GM12878 (cell line): ENCODE results near the gene FBRSL1. TPM values are rescaled to one million over a fixed set of nuclear protein-coding genes. Genes with fewer than 3 reads are reported as not detected.

Source experiments
- ATAC-seq: fragments of 200-7000 bp; cut with Tn5 transposase; 3 replicates; pipeline ENCODE4 v1.9.1; 2020; ENCODE audit warnings: mild to moderate bottlenecking, moderate library complexity
- BruUV-seq: library from RNA; stranded (reverse); fragments of 400-500 nt; replicated peaks from 2 replicates; lab custom pipeline; 2021; lab: Mats Ljungman, UMichigan
- CTCF ChIA-PET: fragments of 300-600 bp; sonication (Branson Sonifier 250); formaldehyde crosslinking; extraction: SDS; loops from one replicate; lab custom pipeline; 2021; ENCODE audit warnings: inconsistent platforms; lab: Yijun Ruan, JAX
- POLR2A ChIA-PET: fragments of 350-600 bp; formaldehyde crosslinking; extraction: SDS; loops from one replicate; lab custom pipeline; 2021; ENCODE audit warnings: inconsistent platforms; lab: Charles Lee
- RAD21 ChIA-PET: fragments of 300-600 bp; sonication (Branson Sonifier 250); formaldehyde crosslinking; loops from one replicate; lab custom pipeline; 2023; ENCODE audit warnings: antibody characterized with exemption; ENCODE audit not compliant: unreplicated experiment; lab: Charles Lee
- SMC1A ChIA-PET: fragments of 300-600 bp; sonication (Branson Sonifier 250); formaldehyde crosslinking; loops from one replicate; lab custom pipeline; 2023; ENCODE audit not compliant: unreplicated experiment, uncharacterized antibody; lab: Charles Lee
- DNase-seq: peaks from one replicate; pipeline ENCODE4 v3.0.0-alpha.2; 2011; ENCODE audit warnings: low read depth, low spot score
- FAIRE-seq: peaks from 3 replicates; lab custom pipeline; 2011; peaks lifted over from hg19 to GRCh38; lab: Jason Lieb, UNC
- H2AFZ ChIP-seq: 2 replicates; pipeline ENCODE4 v1.6.0; 2011; ENCODE audit warnings: low read depth, low read length, control low read depth; ENCODE audit not compliant: control insufficient read depth
- H3K27ac ChIP-seq: 2 replicates; pipeline ENCODE4 v1.5.1; 2011; ENCODE audit warnings: control low read depth; ENCODE audit not compliant: control insufficient read depth, insufficient read depth
- H3K27me3 ChIP-seq, 2 experiments: replicated peaks in 1 of 2; 2 replicates each; pipeline versions ENCODE4 v1.6.0 to v1.6.1; 2011; ENCODE audit warnings: low read length in 1 of 2; ENCODE audit not compliant: control insufficient read depth in 2 of 2, insufficient read depth in 2 of 2
- H3K36me3 ChIP-seq, 2 experiments: 2 replicates each; pipeline ENCODE4 v1.5.1; 2011; ENCODE audit warnings: low read length in 1 of 2; ENCODE audit not compliant: control insufficient read depth in 2 of 2, insufficient read depth in 2 of 2
- H3K4me1 ChIP-seq: 2 replicates; pipeline ENCODE4 v1.6.1; 2011; ENCODE audit warnings: mild to moderate bottlenecking, low read length, moderate library complexity, mixed read lengths; ENCODE audit not compliant: control insufficient read depth, insufficient read depth
- H3K4me2 ChIP-seq: 2 replicates; pipeline ENCODE4 v1.6.0; 2011; ENCODE audit warnings: control low read depth; ENCODE audit not compliant: control insufficient read depth, insufficient read depth
- H3K4me3 ChIP-seq: fragments of 200-600 bp; sonication (generic); 2 replicates; pipeline ENCODE4 v1.5.1; 2016
- H3K79me2 ChIP-seq: 2 replicates; pipeline ENCODE4 v1.6.0; 2011; ENCODE audit warnings: low read length; ENCODE audit not compliant: control insufficient read depth, insufficient read depth
- H3K9ac ChIP-seq: 2 replicates; pipeline ENCODE4 v1.8.0; 2011; ENCODE audit warnings: low read length, control low read depth, mixed read lengths; ENCODE audit not compliant: control insufficient read depth, insufficient read depth
- H3K9me3 ChIP-seq: replicated peaks from 3 replicates; pipeline ENCODE4 v1.5.1; 2011; ENCODE audit warnings: mild to moderate bottlenecking, low read length; ENCODE audit not compliant: control insufficient read depth, insufficient read depth
- H4K20me1 ChIP-seq: 2 replicates; pipeline ENCODE4 v1.6.0; 2011; ENCODE audit not compliant: control insufficient read depth, insufficient read depth
- ETV6 ChIP-seq, 2 experiments: fragments of 450-650 bp in 1 of 2; IDR thresholded peaks in 1 of 2; conservative IDR thresholded peaks in 1 of 2; 2 replicates each; pipeline ENCODE4 v1.6.1; 2014; ENCODE audit warnings: antibody characterized with exemption in 1 of 2, borderline replicate concordance in 1 of 2, low read depth in 1 of 2, mild to moderate bottlenecking in 1 of 2, moderate library complexity in 1 of 2
- LARP7 ChIP-seq: fragments of 450-650 bp; IDR thresholded peaks from 2 replicates; pipeline ENCODE4 v1.6.1; 2017; ENCODE audit warnings: mild to moderate bottlenecking
- NKRF ChIP-seq: fragments of 450-650 bp; conservative IDR thresholded peaks from 2 replicates; pipeline ENCODE4 v1.6.1; 2017; ENCODE audit warnings: mild to moderate bottlenecking, moderate library complexity
- RCOR1 ChIP-seq: conservative IDR thresholded peaks from 2 replicates; pipeline ENCODE4 v1.6.1; 2012; ENCODE audit warnings: low read depth, low read length, improper control_type of control experiment
- SREBF2 ChIP-seq: IDR thresholded peaks from 2 replicates; pipeline ENCODE4 v1.6.1; 2012; ENCODE audit warnings: mild to moderate bottlenecking, low read length
- WGBS: methylation state at CpG from one replicate; pipeline ENCODE4 v1.1.6; 2016; ENCODE audit warnings: low lambda C conversion rate; ENCODE audit not compliant: insufficient replicate concordance, insufficient coverage; ENCODE audit errors: missing lambda C conversion rate; 5-methylcytosine and 5-hydroxymethylcytosine counted together
- in situ Hi-C: fragments of 300-500 bp; cut with MboI; formaldehyde crosslinking; loops from 9 replicates; pipeline ENCODE4 v1.14.3; 2018; ENCODE audit warnings: mixed read lengths
- intact Hi-C: fragments of 100-400 bp; cut with micrococcal nuclease; formaldehyde crosslinking; loops from one replicate; pipeline ENCODE4 v1.14.2; 2022; ENCODE audit not compliant: unreplicated experiment
- polyA plus RNA-seq, 11 experiments: library from polyadenylated mRNA; depleted of rRNA in 4 of 11; unstranded in 6 of 11; stranded (reverse) in 5 of 11; fragments of >200 nt; fragmentation: Nextera tagmentation in 4 of 11; fragmentation: Illumina TruSeq in 1 of 11; extraction: Ambion mirVana in 4 of 11; extraction: Trizol in 1 of 11; gene quantifications; 1 replicate in 1 of 11; 2 replicates in 10 of 11; pipeline versions ENCODE4 v1.2.1 to v1.2.3, GENCODE V29; 2011 to 2016; ENCODE audit warnings: inconsistent platforms in 2 of 11, missing spikeins in 2 of 11, low read depth in 1 of 11
- total RNA-seq, 4 experiments: library from RNA; depleted of rRNA in 3 of 4; stranded (reverse); fragments of >200 nt in 3 of 4; fragmentation: Illumina TruSeq in 1 of 4; extraction: Trizol in 1 of 4; gene quantifications; 2 replicates each; pipeline versions ENCODE4 v1.2.1 to v1.2.3, GENCODE V29; 2013 to 2021
- TF ChIP-seq, protein P1 (sequence below): fragments of 450-650 bp; IDR thresholded peaks from 2 replicates; pipeline ENCODE4 v1.6.1; 2017; ENCODE audit warnings: borderline replicate concordance

The FBRSL1 gene
- total and polyA plus RNA-seq, 10 of the 15 experiments (the other 5 are each of a cell fraction or from before 2014, with no cell fraction given): 0.19 to 55.1 (median 4.1) TPM

GRCh38 chr12:132458846-132459641, 30.9 kb upstream of the FBRSL1 start:
- RAD21 ChIA-PET: no interaction called here
- Histone ChIP-seq H3K4me2 (no peak overlapping the region), H3K27me3 (no peaks in the 10 kb centered on the region), H3K79me2 (no peaks in the 10 kb centered on the region), H3K4me3 (no peak overlapping the region), H3K9me3 (peaks cover 3% of the 10 kb centered on the region; the same call in 2 of the 3 replicates), H3K9ac (no peak overlapping the region), H4K20me1 (no peaks in the 10 kb centered on the region), H2AFZ (no peak overlapping the region), H3K27ac (no peak overlapping the region), H3K36me3 (no peaks in the 10 kb centered on the region), H3K4me1 (no peaks in the 10 kb centered on the region; the same call in 1 of the 2 replicates)
- whole genome bisulfite sequencing: 83% methylated on average over 23 of the region's 28 CpGs
- FAIRE-seq (no peak), ATAC-seq (no peak), DNase-seq (no peak)
- intact Hi-C loops: no loop called here
- SMC1A ChIA-PET: no interaction called here
- no peak for TF ChIP-seq ETV6 (conservative IDR thresholded peaks at IDR 0.05 in 1 of 2, IDR thresholded peaks at IDR 0.05 in 1 of 2; ENCODE audit: borderline replicate concordance in 1 of 2, low read depth in 1 of 2)
- no peak for TF ChIP-seq LARP7
- no peak for TF ChIP-seq RCOR1
- TF ChIP-seq NKRF: no peak
- TF ChIP-seq SREBF2: no peak
- TF ChIP-seq, protein P1, sequence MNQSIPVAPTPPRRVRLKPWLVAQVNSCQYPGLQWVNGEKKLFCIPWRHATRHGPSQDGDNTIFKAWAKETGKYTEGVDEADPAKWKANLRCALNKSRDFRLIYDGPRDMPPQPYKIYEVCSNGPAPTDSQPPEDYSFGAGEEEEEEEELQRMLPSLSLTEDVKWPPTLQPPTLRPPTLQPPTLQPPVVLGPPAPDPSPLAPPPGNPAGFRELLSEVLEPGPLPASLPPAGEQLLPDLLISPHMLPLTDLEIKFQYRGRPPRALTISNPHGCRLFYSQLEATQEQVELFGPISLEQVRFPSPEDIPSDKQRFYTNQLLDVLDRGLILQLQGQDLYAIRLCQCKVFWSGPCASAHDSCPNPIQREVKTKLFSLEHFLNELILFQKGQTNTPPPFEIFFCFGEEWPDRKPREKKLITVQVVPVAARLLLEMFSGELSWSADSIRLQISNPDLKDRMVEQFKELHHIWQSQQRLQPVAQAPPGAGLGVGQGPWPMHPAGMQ: no peak
- POLR2A ChIA-PET: interaction anchor here (0.6 kb wide), 1 partner anchor 120 kb away, joined by 4 read pairs; no protein-coding TSS in a partner anchor
- in situ Hi-C loops: no loop called here
- CTCF ChIA-PET: no interaction called here
- BruUV-seq: no TSS peak
